ENCODE measurements around the gene TDRD7.

TDRD7 gene

DNA sequence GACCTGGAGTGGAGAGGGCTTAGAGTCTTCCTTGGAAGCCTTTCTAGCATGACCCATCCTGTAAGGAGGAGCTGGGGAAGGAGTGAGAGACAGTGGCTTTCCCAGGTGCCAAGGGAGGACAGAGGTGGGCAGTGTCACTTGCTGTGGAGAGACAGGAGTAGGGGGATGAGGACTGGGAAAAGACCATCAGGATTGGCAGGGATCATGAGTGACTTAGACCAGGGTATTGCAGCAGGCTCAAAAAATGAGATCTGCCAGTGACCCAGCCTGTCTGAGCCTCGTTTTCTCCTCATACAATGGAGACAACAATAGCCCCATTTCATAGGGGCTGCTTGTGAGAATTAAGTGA is 91.9 kb downstream of the TDRD7 start:
- TF ChIP-seq, protein P1, sequence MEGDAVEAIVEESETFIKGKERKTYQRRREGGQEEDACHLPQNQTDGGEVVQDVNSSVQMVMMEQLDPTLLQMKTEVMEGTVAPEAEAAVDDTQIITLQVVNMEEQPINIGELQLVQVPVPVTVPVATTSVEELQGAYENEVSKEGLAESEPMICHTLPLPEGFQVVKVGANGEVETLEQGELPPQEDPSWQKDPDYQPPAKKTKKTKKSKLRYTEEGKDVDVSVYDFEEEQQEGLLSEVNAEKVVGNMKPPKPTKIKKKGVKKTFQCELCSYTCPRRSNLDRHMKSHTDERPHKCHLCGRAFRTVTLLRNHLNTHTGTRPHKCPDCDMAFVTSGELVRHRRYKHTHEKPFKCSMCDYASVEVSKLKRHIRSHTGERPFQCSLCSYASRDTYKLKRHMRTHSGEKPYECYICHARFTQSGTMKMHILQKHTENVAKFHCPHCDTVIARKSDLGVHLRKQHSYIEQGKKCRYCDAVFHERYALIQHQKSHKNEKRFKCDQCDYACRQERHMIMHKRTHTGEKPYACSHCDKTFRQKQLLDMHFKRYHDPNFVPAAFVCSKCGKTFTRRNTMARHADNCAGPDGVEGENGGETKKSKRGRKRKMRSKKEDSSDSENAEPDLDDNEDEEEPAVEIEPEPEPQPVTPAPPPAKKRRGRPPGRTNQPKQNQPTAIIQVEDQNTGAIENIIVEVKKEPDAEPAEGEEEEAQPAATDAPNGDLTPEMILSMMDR (IDR thresholded peaks at IDR 0.05; ENCODE audit: low read length, missing control alignments): no peak
- H3K4me3 ChIP-seq (replicated peaks; ENCODE audit: low read depth, low read length): no peak overlapping the region
- no peak for DNase-seq (ENCODE audit: low read depth)

DNA sequence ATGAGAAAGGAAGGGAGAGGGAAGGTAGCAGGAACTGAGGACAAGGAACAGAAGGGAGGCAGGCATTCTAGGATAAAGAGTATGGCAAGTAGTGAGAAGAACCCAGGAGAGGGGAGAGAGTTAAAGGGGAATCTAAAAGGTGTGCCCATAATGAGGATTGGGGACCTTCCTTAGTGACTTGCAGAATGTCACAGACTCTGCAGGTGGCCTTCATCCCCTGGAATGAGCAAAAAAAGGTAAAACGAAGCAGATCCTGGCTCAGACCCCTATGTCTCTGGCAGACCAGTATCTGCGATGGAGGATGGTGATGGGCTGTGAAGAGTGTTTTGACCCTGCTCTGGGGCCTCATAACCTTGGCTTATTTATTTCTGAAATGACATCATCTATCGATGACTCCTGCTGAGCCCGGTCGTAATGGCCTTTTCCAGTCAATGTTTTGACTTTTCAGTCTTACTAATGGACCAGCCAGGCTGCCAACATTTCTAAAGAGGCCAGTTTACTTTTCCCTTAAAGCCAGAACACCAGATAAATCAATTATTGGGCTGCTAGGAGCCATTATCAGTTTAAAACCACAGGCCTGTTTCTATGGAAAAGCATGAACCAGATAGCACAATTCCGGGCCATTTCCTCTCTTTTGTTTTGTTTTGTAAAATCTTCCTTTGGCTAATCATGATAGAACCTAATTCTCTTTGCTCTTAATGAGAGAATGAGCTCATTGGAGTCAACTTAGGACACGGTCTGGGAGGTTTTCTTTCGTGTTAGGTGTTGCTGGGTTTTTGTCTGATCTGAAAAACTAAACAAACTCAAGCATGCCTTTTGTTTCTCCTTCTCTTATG is 92.7 kb downstream of the TDRD7 start:
- no peak overlapping the region for H3K4me3 ChIP-seq (replicated peaks; ENCODE audit: low read depth, low read length)
- TF ChIP-seq, protein P1 (IDR thresholded peaks at IDR 0.05; ENCODE audit: low read length, missing control alignments): no peak
- DNase-seq (ENCODE audit: low read depth): no peak

DNA sequence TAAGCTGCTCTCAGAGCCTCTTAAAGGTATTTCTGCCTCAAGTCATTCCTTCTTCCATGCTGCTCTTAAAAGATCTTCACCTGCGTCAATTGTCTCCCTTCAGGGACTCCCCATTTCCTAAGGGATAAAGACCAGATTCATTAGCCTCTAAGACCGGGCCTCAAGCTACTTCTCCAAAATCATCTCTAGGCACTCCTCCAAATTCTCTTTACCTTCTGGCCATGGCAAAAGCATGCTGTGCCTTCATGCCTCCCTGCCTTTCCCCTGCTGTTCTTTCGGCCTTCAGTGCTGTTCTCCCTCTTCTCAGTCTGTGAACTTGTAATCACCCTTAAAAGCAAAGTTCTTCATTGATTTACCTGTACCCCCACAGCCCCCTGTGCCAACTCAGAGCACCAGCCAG is 93.9 kb downstream of the TDRD7 start:
- no peak overlapping the region for H3K4me3 ChIP-seq (replicated peaks; ENCODE audit: low read depth, low read length)
- no peak for DNase-seq (ENCODE audit: low read depth)
- TF ChIP-seq, protein P1 (IDR thresholded peaks at IDR 0.05; ENCODE audit: low read length, missing control alignments): no peak

DNA sequence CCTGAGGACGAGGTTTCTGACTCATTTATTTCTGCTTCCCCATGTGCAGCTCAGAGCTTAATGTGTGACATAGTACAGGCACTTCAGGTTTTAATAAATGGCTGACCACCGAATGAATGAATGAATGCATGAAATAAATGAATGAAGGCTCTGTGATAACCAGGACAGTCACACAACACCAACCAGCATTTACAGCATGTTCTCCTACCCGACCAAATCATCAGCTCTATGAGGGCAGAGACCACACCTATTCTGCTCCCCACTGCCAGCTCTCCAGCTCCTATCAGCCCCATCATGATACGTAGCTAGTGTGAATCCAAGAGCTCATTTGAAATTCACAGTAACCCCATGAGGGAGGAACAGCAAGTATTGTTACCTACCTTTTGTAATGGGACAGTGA is 94.4 kb downstream of the TDRD7 start:
- H3K4me3 ChIP-seq (replicated peaks; ENCODE audit: low read depth, low read length): no peak overlapping the region
- TF ChIP-seq, protein P1 (IDR thresholded peaks at IDR 0.05; ENCODE audit: low read length, missing control alignments): no peak
- no peak for DNase-seq (ENCODE audit: low read depth)

DNA sequence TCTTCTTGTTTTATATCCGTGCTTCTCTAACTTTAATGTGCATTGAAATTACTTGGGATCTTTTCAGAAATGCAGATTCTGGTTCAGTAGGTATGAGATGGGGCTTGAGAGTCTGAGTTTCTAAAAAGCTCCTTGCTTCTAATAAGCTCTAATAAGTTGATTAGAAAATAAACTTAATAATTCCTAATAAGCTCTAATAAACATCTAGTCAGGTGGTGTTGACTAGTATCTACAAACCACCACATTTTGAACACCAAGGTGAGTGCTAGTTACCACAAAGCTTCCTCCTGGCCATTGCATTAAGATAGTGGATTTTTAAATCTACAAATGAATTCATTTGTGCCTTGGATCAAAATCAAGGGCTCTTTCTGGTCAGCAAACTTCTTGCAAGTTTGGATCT is 94.9 kb downstream of the TDRD7 start:
- no peak overlapping the region for H3K4me3 ChIP-seq (replicated peaks; ENCODE audit: low read depth, low read length)
- no peak for DNase-seq (ENCODE audit: low read depth)
- TF ChIP-seq, protein P1 (IDR thresholded peaks at IDR 0.05; ENCODE audit: low read length, missing control alignments): no peak

DNA sequence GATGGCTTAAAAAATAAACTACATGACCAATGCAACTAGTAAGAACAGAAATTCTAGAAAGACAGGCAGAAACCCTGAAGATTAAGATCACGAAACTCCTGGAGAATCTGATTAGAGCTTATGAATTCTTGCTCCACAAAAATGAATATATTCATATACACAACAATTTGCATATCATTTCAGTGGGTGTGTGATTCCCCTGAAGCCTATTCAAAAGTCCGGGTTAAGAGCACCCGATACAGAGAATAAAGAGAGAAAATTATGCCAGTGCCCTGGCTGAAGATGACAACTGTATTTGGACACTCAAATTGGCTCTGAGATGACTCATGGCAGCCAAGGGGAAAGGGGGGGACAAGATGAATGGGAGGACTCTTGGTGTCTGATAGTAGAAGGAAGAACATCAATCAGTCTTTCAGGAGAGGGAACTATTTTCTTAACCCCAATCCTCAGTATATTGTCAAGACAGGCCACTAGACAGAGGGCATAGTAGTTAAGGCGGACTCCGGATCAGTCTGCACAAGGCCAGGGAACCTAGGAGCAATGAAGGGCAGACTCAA is 95.6 kb downstream of the TDRD7 start:
- no peak for DNase-seq (ENCODE audit: low read depth)
- no peak overlapping the region for H3K4me3 ChIP-seq (replicated peaks; ENCODE audit: low read depth, low read length)
- TF ChIP-seq, protein P1 (IDR thresholded peaks at IDR 0.05; ENCODE audit: low read length, missing control alignments): no peak

DNA sequence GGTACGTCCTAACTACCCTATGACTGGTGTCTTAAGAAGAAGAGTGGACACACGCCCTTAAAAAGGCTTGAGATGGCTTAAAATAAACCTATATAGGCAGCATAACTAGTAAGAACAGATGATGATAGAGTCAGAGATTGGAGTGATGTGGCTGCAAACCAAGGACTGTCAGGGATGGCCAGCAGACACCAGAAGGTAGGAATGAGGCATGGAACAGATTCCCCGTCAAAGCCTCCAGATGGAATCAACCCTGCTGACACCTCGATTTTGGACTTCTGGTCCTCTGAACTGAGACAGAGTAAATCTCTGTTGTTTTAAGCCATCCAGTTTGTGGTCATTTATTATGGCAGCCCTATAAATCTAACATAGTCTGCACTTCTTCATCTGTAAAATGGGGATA is 97.0 kb downstream of the TDRD7 start:
- no peak overlapping the region for H3K4me3 ChIP-seq (replicated peaks; ENCODE audit: low read depth, low read length)
- DNase-seq (ENCODE audit: low read depth): no peak
- TF ChIP-seq, protein P1 (IDR thresholded peaks at IDR 0.05; ENCODE audit: low read length, missing control alignments): no peak
